Measurements from ENCODE around the gene LUC7L.
A peak's percentile ranks its signal among the peaks of the same experiment; 100 is the strongest.
"Not testable (repeated sequence)": the region's sequence is repeated elsewhere in the genome, so short reads cannot be mapped to it uniquely, and the experiment has no call there.

The LUC7L gene

GRCh38 chr16:180681-181564 is 48.3 kb downstream of the LUC7L start:
- DNase-seq (ENCODE audit: low read depth in 2 of 2, low spot score in 1 of 2), result peak in 1 of 2 donors; percentile 65

DNA sequence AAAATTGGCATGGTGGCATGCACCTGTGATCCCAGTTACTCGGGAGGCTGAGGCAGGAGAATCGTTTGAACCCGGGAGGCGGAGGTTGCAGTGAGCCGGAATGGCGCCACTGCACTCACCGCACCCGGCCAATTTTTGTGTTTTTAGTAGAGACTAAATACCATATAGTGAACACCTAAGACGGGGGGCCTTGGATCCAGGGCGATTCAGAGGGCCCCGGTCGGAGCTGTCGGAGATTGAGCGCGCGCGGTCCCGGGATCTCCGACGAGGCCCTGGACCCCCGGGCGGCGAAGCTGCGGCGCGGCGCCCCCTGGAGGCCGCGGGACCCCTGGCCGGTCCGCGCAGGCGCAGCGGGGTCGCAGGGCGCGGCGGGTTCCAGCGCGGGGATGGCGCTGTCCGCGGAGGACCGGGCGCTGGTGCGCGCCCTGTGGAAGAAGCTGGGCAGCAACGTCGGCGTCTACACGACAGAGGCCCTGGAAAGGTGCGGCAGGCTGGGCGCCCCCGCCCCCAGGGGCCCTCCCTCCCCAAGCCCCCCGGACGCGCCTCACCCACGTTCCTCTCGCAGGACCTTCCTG is 49.1 kb downstream of the LUC7L start, which contains the start of gene HBQ1:
HBQ1 (plus strand) TSS at position 359 of the 575 bp plus-strand sequence; CDS start at position 387, 28 bp downstream.
- peak; percentile 6 to 20 for DNase-seq (ENCODE audit: low read depth in 2 of 2, low spot score in 1 of 2)

GRCh38 chr16:179211-180092 is 49.8 kb downstream of the LUC7L start:
- no peak for DNase-seq (ENCODE audit: low read depth in 2 of 2, low spot score in 1 of 2)

GRCh38 chr16:178668-179015 is 50.6 kb downstream of the LUC7L start:
- DNase-seq (ENCODE audit: low read depth in 2 of 2, low spot score in 1 of 2), result no peak

DNA sequence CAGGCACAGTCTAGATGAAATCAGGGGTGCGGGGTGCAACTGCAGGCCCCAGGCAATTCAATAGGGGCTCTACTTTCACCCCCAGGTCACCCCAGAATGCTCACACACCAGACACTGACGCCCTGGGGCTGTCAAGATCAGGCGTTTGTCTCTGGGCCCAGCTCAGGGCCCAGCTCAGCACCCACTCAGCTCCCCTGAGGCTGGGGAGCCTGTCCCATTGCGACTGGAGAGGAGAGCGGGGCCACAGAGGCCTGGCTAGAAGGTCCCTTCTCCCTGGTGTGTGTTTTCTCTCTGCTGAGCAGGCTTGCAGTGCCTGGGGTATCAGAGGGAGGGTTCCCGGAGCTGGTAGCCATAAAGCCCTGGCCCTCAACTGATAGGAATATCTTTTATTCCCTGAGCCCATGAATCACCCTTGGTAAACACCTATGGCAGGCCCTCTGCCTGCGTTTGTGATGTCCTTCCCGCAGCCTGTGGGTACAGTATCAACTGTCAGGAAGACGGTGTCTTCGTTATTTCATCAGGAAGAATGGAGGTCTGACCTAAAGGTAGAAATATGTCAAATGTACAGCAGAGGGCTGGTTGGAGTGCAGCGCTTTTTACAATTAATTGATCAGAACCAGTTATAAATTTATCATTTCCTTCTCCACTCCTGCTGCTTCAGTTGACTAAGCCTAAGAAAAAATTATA is 51.1 kb downstream of the LUC7L start:
- no peak for DNase-seq (ENCODE audit: low read depth in 2 of 2, low spot score in 1 of 2)

GRCh38 chr16:177394-177822 is 51.8 kb downstream of the LUC7L start:
- DNase-seq (ENCODE audit: low read depth in 2 of 2, low spot score in 1 of 2), result no peak

DNA sequence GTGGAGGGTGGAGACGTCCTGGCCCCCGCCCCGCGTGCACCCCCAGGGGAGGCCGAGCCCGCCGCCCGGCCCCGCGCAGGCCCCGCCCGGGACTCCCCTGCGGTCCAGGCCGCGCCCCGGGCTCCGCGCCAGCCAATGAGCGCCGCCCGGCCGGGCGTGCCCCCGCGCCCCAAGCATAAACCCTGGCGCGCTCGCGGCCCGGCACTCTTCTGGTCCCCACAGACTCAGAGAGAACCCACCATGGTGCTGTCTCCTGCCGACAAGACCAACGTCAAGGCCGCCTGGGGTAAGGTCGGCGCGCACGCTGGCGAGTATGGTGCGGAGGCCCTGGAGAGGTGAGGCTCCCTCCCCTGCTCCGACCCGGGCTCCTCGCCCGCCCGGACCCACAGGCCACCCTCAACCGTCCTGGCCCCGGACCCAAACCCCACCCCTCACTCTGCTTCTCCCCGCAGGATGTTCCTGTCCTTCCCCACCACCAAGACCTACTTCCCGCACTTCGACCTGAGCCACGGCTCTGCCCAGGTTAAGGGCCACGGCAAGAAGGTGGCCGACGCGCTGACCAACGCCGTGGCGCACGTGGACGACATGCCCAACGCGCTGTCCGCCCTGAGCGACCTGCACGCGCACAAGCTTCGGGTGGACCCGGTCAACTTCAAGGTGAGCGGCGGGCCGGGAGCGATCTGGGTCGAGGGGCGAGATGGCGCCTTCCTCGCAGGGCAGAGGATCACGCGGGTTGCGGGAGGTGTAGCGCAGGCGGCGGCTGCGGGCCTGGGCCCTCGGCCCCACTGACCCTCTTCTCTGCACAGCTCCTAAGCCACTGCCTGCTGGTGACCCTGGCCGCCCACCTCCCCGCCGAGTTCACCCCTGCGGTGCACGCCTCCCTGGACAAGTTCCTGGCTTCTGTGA is 52.5 kb downstream of the LUC7L start, which contains the start of gene HBA1:
HBA1 (plus strand) TSS at position 204 of the 906 bp plus-strand sequence; CDS start at position 241, 37 bp downstream.
- DNase-seq (ENCODE audit: low read depth in 2 of 2, low spot score in 1 of 2), result not testable (repeated sequence)

DNA sequence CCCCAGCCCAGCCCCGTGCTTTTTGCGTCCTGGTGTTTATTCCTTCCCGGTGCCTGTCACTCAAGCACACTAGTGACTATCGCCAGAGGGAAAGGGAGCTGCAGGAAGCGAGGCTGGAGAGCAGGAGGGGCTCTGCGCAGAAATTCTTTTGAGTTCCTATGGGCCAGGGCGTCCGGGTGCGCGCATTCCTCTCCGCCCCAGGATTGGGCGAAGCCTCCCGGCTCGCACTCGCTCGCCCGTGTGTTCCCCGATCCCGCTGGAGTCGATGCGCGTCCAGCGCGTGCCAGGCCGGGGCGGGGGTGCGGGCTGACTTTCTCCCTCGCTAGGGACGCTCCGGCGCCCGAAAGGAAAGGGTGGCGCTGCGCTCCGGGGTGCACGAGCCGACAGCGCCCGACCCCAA is 53.2 kb downstream of the LUC7L start:
- DNase-seq (ENCODE audit: low read depth in 2 of 2, low spot score in 1 of 2), result not testable (repeated sequence)

GRCh38 chr16:175011-175949 is 54.0 kb downstream of the LUC7L start:
- DNase-seq (ENCODE audit: low read depth in 2 of 2, low spot score in 1 of 2), result no peak

DNA sequence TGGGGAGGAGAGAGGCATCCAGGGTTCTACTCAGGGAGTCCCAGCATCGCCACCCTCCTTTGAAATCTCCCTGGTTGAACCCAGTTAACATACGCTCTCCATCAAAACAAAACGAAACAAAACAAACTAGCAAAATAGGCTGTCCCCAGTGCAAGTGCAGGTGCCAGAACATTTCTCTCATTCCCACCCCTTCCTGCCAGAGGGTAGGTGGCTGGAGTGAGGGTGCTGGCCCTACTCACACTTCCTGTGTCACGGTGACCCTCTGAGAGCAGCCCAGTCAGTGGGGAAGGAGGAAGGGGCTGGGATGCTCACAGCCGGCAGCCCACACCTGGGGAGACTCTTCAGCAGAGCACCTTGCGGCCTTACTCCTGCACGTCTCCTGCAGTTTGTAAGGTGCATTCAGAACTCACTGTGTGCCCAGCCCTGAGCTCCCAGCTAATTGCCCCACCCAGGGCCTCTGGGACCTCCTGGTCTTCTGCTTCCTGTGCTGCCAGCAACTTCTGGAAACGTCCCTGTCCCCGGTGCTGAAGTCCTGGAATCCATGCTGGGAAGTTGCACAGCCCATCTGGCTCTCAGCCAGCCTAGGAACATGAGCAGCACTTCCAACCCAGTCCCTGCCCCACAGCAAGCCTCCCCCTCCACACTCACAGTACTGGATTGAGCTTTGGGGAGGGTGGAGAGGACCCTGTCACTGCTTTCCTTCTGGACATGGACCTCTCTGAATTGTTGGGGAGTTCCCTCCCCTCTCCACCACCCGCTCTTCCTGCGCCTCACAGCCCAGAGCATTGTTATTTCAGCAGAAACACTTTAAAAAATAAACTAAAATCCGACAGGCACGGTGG is 55.1 kb downstream of the LUC7L start:
- not testable (repeated sequence) for DNase-seq (ENCODE audit: low read depth in 2 of 2, low spot score in 1 of 2)

DNA sequence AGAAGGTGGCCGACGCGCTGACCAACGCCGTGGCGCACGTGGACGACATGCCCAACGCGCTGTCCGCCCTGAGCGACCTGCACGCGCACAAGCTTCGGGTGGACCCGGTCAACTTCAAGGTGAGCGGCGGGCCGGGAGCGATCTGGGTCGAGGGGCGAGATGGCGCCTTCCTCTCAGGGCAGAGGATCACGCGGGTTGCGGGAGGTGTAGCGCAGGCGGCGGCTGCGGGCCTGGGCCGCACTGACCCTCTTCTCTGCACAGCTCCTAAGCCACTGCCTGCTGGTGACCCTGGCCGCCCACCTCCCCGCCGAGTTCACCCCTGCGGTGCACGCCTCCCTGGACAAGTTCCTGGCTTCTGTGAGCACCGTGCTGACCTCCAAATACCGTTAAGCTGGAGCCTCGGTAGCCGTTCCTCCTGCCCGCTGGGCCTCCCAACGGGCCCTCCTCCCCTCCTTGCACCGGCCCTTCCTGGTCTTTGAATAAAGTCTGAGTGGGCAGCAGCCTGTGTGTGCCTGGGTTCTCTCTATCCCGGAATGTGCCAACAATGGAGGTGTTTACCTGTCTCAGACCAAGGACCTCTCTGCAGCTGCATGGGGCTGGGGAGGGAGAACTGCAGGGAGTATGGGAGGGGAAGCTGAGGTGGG is 55.9 kb downstream of the LUC7L start:
- DNase-seq (ENCODE audit: low read depth in 2 of 2, low spot score in 1 of 2), result not testable (repeated sequence)

DNA sequence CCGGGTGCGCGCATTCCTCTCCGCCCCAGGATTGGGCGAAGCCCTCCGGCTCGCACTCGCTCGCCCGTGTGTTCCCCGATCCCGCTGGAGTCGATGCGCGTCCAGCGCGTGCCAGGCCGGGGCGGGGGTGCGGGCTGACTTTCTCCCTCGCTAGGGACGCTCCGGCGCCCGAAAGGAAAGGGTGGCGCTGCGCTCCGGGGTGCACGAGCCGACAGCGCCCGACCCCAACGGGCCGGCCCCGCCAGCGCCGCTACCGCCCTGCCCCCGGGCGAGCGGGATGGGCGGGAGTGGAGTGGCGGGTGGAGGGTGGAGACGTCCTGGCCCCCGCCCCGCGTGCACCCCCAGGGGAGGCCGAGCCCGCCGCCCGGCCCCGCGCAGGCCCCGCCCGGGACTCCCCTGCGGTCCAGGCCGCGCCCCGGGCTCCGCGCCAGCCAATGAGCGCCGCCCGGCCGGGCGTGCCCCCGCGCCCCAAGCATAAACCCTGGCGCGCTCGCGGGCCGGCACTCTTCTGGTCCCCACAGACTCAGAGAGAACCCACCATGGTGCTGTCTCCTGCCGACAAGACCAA is 56.8 kb downstream of the LUC7L start, which contains the start of gene HBA2:
HBA2 (plus strand) TSS at position 503 of the 568 bp plus-strand sequence; CDS start at position 540, 37 bp downstream.
- DNase-seq (ENCODE audit: low read depth in 2 of 2, low spot score in 1 of 2), result not testable (repeated sequence)

- DNase-seq (ENCODE audit: low read depth in 2 of 2, low spot score in 1 of 2), result no peak
Observed at GRCh38 chr16:170788-171187, 58.5 kb downstream of the LUC7L start.

DNA sequence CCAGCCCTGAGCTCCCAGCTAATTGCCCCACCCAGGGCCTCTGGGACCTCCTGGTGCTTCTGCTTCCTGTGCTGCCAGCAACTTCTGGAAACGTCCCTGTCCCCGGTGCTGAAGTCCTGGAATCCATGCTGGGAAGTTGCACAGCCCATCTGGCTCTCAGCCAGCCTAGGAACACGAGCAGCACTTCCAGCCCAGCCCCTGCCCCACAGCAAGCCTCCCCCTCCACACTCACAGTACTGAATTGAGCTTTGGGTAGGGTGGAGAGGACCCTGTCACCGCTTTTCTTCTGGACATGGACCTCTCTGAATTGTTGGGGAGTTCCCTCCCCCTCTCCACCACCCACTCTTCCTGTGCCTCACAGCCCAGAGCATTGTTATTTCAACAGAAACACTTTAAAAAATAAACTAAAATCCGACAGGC is 59.2 kb downstream of the LUC7L start:
- not testable (repeated sequence) for DNase-seq (ENCODE audit: low read depth in 2 of 2, low spot score in 1 of 2)

DNA sequence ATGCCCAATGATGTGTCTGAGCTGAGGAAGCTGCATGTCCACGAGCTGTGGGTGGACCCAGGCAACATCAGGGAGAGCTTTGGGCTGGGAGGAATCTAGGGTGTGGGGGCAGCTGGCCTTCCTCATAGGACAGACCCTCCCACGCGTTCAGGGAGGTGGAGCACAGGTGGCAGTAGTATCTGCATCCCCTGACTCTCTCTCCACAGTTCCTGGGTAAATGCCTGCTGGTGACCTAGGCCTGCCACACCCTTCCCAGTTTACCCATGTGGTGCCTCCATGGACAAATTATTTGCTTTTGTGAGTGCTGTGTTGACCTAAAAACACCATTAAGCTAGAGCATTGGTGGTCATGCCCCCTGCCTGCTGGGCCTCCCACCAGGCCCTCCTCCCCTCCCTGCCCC is 60.2 kb downstream of the LUC7L start:
- DNase-seq (ENCODE audit: low read depth in 2 of 2, low spot score in 1 of 2), result no peak

- no peak for DNase-seq (ENCODE audit: low read depth in 2 of 2, low spot score in 1 of 2)
Observed at GRCh38 chr16:168424-168823, 60.8 kb downstream of the LUC7L start.
